MM.1S (cell line): ENCODE data around the gene PPP1R13B.

Experiments used
- DNase-seq: peaks from one replicate; pipeline ENCODE4 v3.0.0-alpha.2; 2015
- H2AFZ ChIP-seq: fragments of 300-600 bp; sonication (generic); 2 replicates; pipeline ENCODE4 v1.6.0; 2016; ENCODE audit warnings: antibody characterized with exemption, low read length
- H3F3A ChIP-seq: fragments of 300-600 bp; sonication (generic); 2 replicates; pipeline ENCODE4 v1.6.1; 2016; ENCODE audit warnings: mild to moderate bottlenecking, antibody characterized with exemption, low read length, moderate library complexity, mixed read lengths; ENCODE audit not compliant: insufficient read depth
- H3K27ac ChIP-seq: fragments of 300-600 bp; sonication (generic); 2 replicates; pipeline ENCODE4 v1.5.1; 2016; ENCODE audit warnings: mild to moderate bottlenecking, low read length
- H3K27me3 ChIP-seq: fragments of 300-600 bp; sonication (generic); replicated peaks from 2 replicates; pipeline ENCODE4 v1.6.0; 2016; ENCODE audit warnings: low read length; ENCODE audit not compliant: insufficient read depth
- H3K36me3 ChIP-seq: fragments of 300-600 bp; sonication (generic); replicated peaks from 2 replicates; pipeline ENCODE4 v1.6.1; 2016; ENCODE audit warnings: mild to moderate bottlenecking, low read length, mixed read lengths; ENCODE audit not compliant: insufficient read depth
- H3K4me1 ChIP-seq: fragments of 300-600 bp; sonication (generic); 2 replicates; pipeline ENCODE4 v1.6.1; 2016; ENCODE audit warnings: low read length, mixed read lengths
- H3K4me2 ChIP-seq: fragments of 300-600 bp; sonication (generic); 2 replicates; pipeline ENCODE4 v1.6.0; 2016; ENCODE audit warnings: low read depth, low read length
- H3K4me3 ChIP-seq: fragments of 300-600 bp; sonication (generic); 2 replicates; pipeline ENCODE4 v1.5.1; 2016; ENCODE audit warnings: low read length, mixed read lengths
- H3K79me2 ChIP-seq: fragments of 300-600 bp; sonication (generic); 2 replicates; pipeline ENCODE4 v1.6.1; 2016; ENCODE audit warnings: mixed run types, low read length, mixed read lengths
- H3K9ac ChIP-seq: fragments of 300-600 bp; sonication (generic); 2 replicates; pipeline ENCODE4 v1.6.1; 2016; ENCODE audit warnings: low read length, mixed read lengths
- H3K9me2 ChIP-seq: fragments of 300-600 bp; sonication (generic); replicated peaks from 2 replicates; pipeline ENCODE4 v1.6.1; 2016; ENCODE audit warnings: mild to moderate bottlenecking, low read length, mixed read lengths; ENCODE audit not compliant: insufficient read depth
- H3K9me3 ChIP-seq: fragments of 300-600 bp; sonication (generic); replicated peaks from 2 replicates; pipeline ENCODE4 v1.6.1; 2016; ENCODE audit warnings: mild to moderate bottlenecking, low read length, mixed read lengths; ENCODE audit not compliant: insufficient read depth
- H4K20me1 ChIP-seq: fragments of 300-600 bp; sonication (generic); 2 replicates; pipeline ENCODE4 v1.6.1; 2016; ENCODE audit warnings: mild to moderate bottlenecking, low read length, moderate library complexity, mixed read lengths; ENCODE audit not compliant: insufficient read depth
- EZH2 ChIP-seq: fragments of 300-600 bp; sonication (generic); optimal IDR thresholded peaks from 2 replicates; pipeline ENCODE3; 2017; ENCODE audit warnings: low read depth, mild to moderate bottlenecking, antibody characterized with exemption, low read length, mixed read lengths
- EZH2phosphoT487 ChIP-seq: fragments of 300-600 bp; sonication (generic); IDR thresholded peaks from 2 replicates; pipeline ENCODE4 v1.6.1; 2018; ENCODE audit warnings: antibody characterized with exemption, low read length
- TF ChIP-seq, protein P1 (sequence below): fragments of 300-600 bp; sonication (generic); IDR thresholded peaks from 2 replicates; pipeline ENCODE4 v1.5.1; 2016; ENCODE audit warnings: antibody characterized with exemption, low read length, mixed read lengths

The PPP1R13B gene

DNA sequence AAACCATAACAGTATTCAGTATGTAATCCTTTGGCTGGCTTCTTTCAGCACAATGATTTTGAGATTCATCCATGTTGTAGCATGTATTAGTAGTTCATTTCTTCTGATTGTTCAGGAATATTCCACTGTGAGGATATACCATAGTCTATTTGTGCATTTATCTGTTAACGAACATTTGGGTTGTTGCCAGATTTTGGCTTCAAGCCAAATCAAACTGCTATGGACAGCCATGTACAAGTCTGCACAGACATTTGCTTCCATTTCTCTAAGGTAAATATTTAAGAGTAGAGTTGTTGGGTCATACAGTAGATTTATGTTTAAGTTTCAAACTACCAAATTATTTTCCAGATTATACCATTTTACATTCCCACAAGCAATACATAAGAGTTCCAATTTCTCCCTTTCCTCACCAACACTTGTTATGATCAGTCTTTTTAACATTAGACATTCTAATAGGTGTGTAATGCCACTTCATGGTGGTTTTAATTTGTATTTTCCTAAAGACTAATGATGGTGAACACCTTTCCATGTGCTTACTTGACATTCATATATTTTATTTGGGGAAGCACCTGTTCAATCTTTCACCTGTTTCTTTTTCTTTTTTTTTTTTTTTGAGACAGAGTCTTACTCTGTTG is 75.2 kb downstream of the PPP1R13B start:
- no peak for DNase-seq
- H3K27me3 ChIP-seq = no peaks in the 10 kb centered on the region
- no peak overlapping the region for H3K27ac ChIP-seq
- H4K20me1 ChIP-seq = no peaks in the 10 kb centered on the region
- no peaks in the 10 kb centered on the region for H3K9me3 ChIP-seq
- H2AFZ ChIP-seq = no peak overlapping the region
- TF ChIP-seq, protein P1, sequence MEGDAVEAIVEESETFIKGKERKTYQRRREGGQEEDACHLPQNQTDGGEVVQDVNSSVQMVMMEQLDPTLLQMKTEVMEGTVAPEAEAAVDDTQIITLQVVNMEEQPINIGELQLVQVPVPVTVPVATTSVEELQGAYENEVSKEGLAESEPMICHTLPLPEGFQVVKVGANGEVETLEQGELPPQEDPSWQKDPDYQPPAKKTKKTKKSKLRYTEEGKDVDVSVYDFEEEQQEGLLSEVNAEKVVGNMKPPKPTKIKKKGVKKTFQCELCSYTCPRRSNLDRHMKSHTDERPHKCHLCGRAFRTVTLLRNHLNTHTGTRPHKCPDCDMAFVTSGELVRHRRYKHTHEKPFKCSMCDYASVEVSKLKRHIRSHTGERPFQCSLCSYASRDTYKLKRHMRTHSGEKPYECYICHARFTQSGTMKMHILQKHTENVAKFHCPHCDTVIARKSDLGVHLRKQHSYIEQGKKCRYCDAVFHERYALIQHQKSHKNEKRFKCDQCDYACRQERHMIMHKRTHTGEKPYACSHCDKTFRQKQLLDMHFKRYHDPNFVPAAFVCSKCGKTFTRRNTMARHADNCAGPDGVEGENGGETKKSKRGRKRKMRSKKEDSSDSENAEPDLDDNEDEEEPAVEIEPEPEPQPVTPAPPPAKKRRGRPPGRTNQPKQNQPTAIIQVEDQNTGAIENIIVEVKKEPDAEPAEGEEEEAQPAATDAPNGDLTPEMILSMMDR = no peak
- TF ChIP-seq EZH2 = no peak
- no peak overlapping the region for H3K4me2 ChIP-seq
- no peak overlapping the region for H3K4me3 ChIP-seq
- H3K9ac ChIP-seq = no peak overlapping the region
- no peaks in the 10 kb centered on the region for H3K9me2 ChIP-seq
- H3F3A ChIP-seq = no peaks in the 10 kb centered on the region
- no peaks in the 10 kb centered on the region for H3K36me3 ChIP-seq
- no peaks in the 10 kb centered on the region for H3K4me1 ChIP-seq
- H3K79me2 ChIP-seq = no peaks in the 10 kb centered on the region

DNA sequence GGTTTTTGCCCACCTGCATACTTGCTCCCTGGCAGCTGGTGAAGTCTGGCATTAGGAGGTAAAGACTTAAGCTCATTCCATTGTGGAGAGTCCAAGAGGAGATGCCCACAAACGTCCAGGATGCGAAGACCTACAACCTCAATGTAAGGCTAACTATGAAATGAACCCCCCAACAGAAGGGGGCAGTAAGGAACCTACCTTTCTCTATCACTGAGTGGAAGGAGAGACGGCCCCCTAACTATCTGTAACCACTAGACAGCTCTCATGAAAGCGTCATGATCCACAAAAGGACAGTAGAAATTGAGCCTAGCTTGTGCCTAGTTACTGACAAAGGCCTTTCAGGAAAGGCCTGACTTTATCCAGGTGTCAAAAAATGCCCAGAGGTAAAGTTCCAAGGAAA is 76.5 kb downstream of the PPP1R13B start:
- no peak overlapping the region for H3K9ac ChIP-seq
- TF ChIP-seq EZH2 = no peak
- no peak for TF ChIP-seq EZH2phosphoT487
- TF ChIP-seq, protein P1 = no peak
- DNase-seq = no peak

DNA sequence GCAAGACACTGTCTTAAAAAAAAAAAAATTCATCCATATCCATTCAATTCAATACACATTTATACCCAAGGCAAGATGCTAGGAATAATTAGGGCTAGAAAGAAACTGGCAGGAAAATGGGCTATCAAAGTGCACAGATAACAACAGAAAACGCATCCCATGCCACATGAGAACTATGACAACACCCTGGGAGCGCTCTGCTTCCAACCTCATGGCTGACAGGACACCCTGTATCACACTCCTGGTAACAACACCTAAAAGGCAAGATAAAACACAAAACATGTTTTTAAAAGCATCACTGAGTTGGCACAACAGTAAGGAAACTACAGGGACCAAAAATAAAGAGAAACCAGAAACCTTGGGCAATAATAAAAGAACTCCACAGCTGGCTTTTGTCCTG is 76.9 kb downstream of the PPP1R13B start:
- Histone ChIP-seq H3K9me3 (no peaks in the 10 kb centered on the region), H3F3A (no peaks in the 10 kb centered on the region), H3K36me3 (no peaks in the 10 kb centered on the region), H3K79me2 (no peaks in the 10 kb centered on the region), H2AFZ (no peak overlapping the region), H4K20me1 (no peaks in the 10 kb centered on the region), H3K9ac (no peak overlapping the region), H3K4me1 (no peaks in the 10 kb centered on the region), H3K9me2 (no peaks in the 10 kb centered on the region), H3K27me3 (no peaks in the 10 kb centered on the region), H3K4me3 (no peak overlapping the region), H3K4me2 (no peak overlapping the region), H3K27ac (no peak overlapping the region)
- no peak for DNase-seq
- TF ChIP-seq, protein P1 = no peak
- TF ChIP-seq EZH2phosphoT487 (no peak), EZH2 (no peak)

More for the DNA sequence above, 76.5 kb downstream of the PPP1R13B start:
- Histone ChIP-seq H3K4me2 (no peak overlapping the region), H3K79me2 (no peaks in the 10 kb centered on the region), H3K4me3 (no peak overlapping the region), H3K36me3 (no peaks in the 10 kb centered on the region), H3K9me2 (no peaks in the 10 kb centered on the region), H3K9me3 (no peaks in the 10 kb centered on the region), H3K27ac (no peak overlapping the region), H3K27me3 (no peaks in the 10 kb centered on the region), H4K20me1 (no peaks in the 10 kb centered on the region), H3K4me1 (no peaks in the 10 kb centered on the region), H2AFZ (no peak overlapping the region), H3F3A (no peaks in the 10 kb centered on the region)
